PC-9 (cell line): Measurements from ENCODE around the gene HOMER2.

ENCODE experiments used
- EZH2 ChIP-seq: fragments of 200-600 bp; sonication (generic); IDR thresholded peaks from 2 replicates; pipeline ENCODE4 v1.8.0; 2017; ENCODE audit warnings: antibody characterized with exemption, low read depth
- TF ChIP-seq, protein P1 (sequence below): fragments of 200-600 bp; sonication (generic); conservative IDR thresholded peaks from 2 replicates; pipeline ENCODE4 v1.6.1; 2017; ENCODE audit warnings: mixed run types, antibody characterized with exemption, mild to moderate bottlenecking, moderate library complexity

- TF ChIP-seq, protein P1, sequence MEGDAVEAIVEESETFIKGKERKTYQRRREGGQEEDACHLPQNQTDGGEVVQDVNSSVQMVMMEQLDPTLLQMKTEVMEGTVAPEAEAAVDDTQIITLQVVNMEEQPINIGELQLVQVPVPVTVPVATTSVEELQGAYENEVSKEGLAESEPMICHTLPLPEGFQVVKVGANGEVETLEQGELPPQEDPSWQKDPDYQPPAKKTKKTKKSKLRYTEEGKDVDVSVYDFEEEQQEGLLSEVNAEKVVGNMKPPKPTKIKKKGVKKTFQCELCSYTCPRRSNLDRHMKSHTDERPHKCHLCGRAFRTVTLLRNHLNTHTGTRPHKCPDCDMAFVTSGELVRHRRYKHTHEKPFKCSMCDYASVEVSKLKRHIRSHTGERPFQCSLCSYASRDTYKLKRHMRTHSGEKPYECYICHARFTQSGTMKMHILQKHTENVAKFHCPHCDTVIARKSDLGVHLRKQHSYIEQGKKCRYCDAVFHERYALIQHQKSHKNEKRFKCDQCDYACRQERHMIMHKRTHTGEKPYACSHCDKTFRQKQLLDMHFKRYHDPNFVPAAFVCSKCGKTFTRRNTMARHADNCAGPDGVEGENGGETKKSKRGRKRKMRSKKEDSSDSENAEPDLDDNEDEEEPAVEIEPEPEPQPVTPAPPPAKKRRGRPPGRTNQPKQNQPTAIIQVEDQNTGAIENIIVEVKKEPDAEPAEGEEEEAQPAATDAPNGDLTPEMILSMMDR, result no peak
- no peak for TF ChIP-seq EZH2
These were observed 1.7 kb downstream of the HOMER2 start for GRCh38 chr15:82950746-82951370.
